NT2/D1 (cell line): ENCODE results near the gene RYK.
A peak's percentile ranks its signal among the peaks of the same experiment; 100 is the strongest.

Experiments used
- DNase-seq: peaks from one replicate; pipeline ENCODE4 v3.0.0-alpha.2; 2011; ENCODE audit warnings: low read depth, low spot score
- H3K27me3 ChIP-seq: 2 replicates; pipeline ENCODE4 v1.6.0; 2011; ENCODE audit warnings: mild to moderate bottlenecking; ENCODE audit not compliant: insufficient read length, insufficient read depth
- H3K36me3 ChIP-seq: 2 replicates; pipeline ENCODE4 v1.6.1; 2011; ENCODE audit warnings: mild to moderate bottlenecking, low read length, mixed read lengths; ENCODE audit not compliant: insufficient read depth, insufficient read length
- H3K4me1 ChIP-seq: 2 replicates; pipeline ENCODE4 v1.5.1; 2011; ENCODE audit not compliant: insufficient read depth, insufficient read length
- H3K4me3 ChIP-seq: 2 replicates; pipeline ENCODE4 v1.5.1; 2011; ENCODE audit warnings: low read depth; ENCODE audit not compliant: insufficient read length
- H3K9ac ChIP-seq: 2 replicates; pipeline ENCODE4 v1.6.0; 2011; ENCODE audit warnings: low read depth; ENCODE audit not compliant: insufficient read length
- H3K9me3 ChIP-seq: 2 replicates; pipeline ENCODE4 v1.5.1; 2011; ENCODE audit warnings: mild to moderate bottlenecking, low read length; ENCODE audit not compliant: insufficient read depth
- SUZ12 ChIP-seq: IDR thresholded peaks from 2 replicates; pipeline ENCODE4 v1.6.1; 2011; ENCODE audit not compliant: insufficient read length, insufficient read depth; ENCODE audit errors: extremely low read depth
- YY1 ChIP-seq: IDR thresholded peaks from 2 replicates; pipeline ENCODE4 v1.6.1; 2011; ENCODE audit not compliant: insufficient read length, insufficient read depth
- ZNF274 ChIP-seq: IDR thresholded peaks from 2 replicates; pipeline ENCODE4 v1.6.1; 2011; ENCODE audit warnings: mild to moderate bottlenecking, low read depth, low read length

The RYK gene

GRCh38 chr3:134250717-134251220 lies at the start of gene RYK:
RYK (minus strand) TSS chr3:134250859; CDS start chr3:134250654, 205 bp downstream.
- peaks cover 5% of the 10 kb centered on the region for H3K36me3 ChIP-seq
- peak within 1 kb of the TSS; percentile 67 for H3K4me3 ChIP-seq
- DNase-seq = peak; percentile 69
- peaks cover 8% of the 10 kb centered on the region for H3K4me1 ChIP-seq
- H3K9ac ChIP-seq = peak within 1 kb of the TSS; percentile 89
- H3K9me3 ChIP-seq = peaks cover 12% of the 10 kb centered on the region
- H3K27me3 ChIP-seq = no peaks in the 10 kb centered on the region
- TF ChIP-seq SUZ12 (no peak), ZNF274 (no peak), YY1 (no peak)

- no peaks in the 10 kb centered on the region for H3K27me3 ChIP-seq
- TF ChIP-seq YY1 (no peak), ZNF274 (no peak), SUZ12 (no peak)
These were observed 49.2 kb upstream of the RYK start for GRCh38 chr3:134299888-134300206.

GRCh38 chr3:134299185-134299887 lies 48.7 kb upstream of the RYK start:
- DNase-seq = no peak
- Histone ChIP-seq H3K4me1 (peaks cover 2% of the 10 kb centered on the region), H3K27me3 (no peaks in the 10 kb centered on the region), H3K9me3 (peaks cover 8% of the 10 kb centered on the region), H3K4me3 (no peak overlapping the region), H3K9ac (no peak overlapping the region), H3K36me3 (no peaks in the 10 kb centered on the region)
- no peak for TF ChIP-seq YY1
- TF ChIP-seq ZNF274 = no peak
- TF ChIP-seq SUZ12 = no peak

More at GRCh38 chr3:134299888-134300206, 49.2 kb upstream of the RYK start:
- peaks cover 2% of the 10 kb centered on the region for H3K4me1 ChIP-seq
- no peak overlapping the region for H3K9ac ChIP-seq
- no peak for DNase-seq
- H3K9me3 ChIP-seq = peaks cover 8% of the 10 kb centered on the region
- H3K4me3 ChIP-seq = no peak overlapping the region
- no peaks in the 10 kb centered on the region for H3K36me3 ChIP-seq

- no peaks in the 10 kb centered on the region for H3K36me3 ChIP-seq
- no peak for DNase-seq
- no peak overlapping the region for H3K9ac ChIP-seq
- H3K9me3 ChIP-seq = peaks cover 8% of the 10 kb centered on the region
- TF ChIP-seq SUZ12 (no peak), ZNF274 (no peak), YY1 (no peak)
- H3K27me3 ChIP-seq = no peaks in the 10 kb centered on the region
- H3K4me3 ChIP-seq = no peak overlapping the region
- H3K4me1 ChIP-seq = peaks cover 2% of the 10 kb centered on the region
These were observed 47.6 kb upstream of the RYK start for GRCh38 chr3:134298249-134298648.

DNA sequence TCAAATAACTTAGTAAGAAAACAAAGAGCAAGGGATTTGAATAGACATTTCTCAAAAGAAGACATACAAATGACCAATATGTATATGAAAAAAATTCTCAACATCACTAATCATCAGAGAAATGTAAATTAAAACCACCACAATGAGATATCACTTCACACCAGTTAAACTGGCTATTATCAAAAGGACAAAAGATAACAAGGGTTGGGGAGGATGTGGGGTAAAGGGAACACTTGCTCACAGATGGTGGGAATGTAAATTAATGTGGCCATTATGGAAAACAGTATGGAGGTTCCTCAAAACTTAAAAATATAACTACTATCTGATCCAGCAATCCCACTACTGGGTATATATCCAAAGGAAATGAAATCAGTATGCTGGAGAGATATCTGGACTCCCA lies 46.0 kb upstream of the RYK start:
- DNase-seq = no peak
- no peak for TF ChIP-seq YY1
- H3K9me3 ChIP-seq = peaks cover 8% of the 10 kb centered on the region
- no peak overlapping the region for H3K4me3 ChIP-seq
- peaks cover 2% of the 10 kb centered on the region for H3K4me1 ChIP-seq
- no peak overlapping the region for H3K9ac ChIP-seq
- H3K36me3 ChIP-seq = no peaks in the 10 kb centered on the region
- H3K27me3 ChIP-seq = no peaks in the 10 kb centered on the region

- Histone ChIP-seq H3K4me1 (peaks cover 2% of the 10 kb centered on the region), H3K4me3 (no peak overlapping the region), H3K9ac (no peak overlapping the region), H3K9me3 (peaks cover 8% of the 10 kb centered on the region), H3K27me3 (no peaks in the 10 kb centered on the region), H3K36me3 (no peaks in the 10 kb centered on the region)
- TF ChIP-seq ZNF274 (no peak), YY1 (no peak), SUZ12 (no peak)
- DNase-seq = no peak
These were observed 45.3 kb upstream of the RYK start for GRCh38 chr3:134295930-134296329.

DNA sequence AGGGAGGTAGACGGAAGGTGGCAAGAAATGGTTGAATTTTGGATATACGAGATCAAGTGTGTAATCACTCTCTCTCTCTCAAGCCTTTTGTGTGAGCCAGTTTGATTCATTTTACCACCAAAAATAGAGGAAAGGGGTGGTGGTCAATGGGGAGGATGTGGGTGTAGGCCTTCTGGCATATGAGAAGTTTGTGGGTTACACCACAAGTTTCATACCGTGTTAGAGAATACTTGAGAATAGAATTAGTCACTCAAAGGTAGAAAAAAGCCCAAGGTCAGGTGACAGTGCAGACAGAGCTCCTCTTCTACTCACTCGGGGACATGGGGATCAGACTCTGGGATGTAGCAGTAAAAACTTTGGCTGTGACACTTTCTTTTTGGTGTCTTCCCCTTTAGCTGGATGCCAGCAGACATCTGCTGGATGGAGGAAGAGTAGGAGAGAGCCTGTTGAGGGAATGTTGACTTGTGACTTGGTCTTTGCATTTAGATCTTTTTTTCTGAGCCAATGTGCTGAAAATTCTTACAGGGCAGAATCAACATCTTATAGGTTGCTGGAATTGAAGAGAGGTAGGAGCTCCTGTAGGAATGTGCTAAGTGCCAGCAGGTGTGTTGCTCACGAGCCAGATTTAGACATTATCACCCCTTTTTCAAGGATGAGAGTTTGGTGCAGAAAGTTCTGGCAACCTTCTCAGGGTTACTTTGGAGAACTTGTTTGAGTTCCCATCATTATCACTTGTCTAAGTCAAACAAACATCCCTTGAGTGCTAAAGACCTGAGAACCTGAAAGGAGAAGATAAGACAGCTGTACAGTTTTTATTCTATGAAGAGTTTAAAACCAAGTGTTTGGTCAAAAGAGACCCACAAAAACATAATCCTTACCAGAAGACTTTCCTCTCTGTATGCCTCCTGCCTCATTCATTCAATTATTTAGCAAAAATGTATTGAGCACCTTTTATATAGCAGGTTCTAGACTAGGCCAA lies 43.9 kb upstream of the RYK start:
- Histone ChIP-seq H3K9me3 (peaks cover 8% of the 10 kb centered on the region), H3K4me3 (no peak overlapping the region), H3K27me3 (no peaks in the 10 kb centered on the region), H3K4me1 (peaks cover 2% of the 10 kb centered on the region), H3K9ac (no peak overlapping the region), H3K36me3 (no peaks in the 10 kb centered on the region)
- no peak for TF ChIP-seq SUZ12
- TF ChIP-seq YY1 = no peak
- TF ChIP-seq ZNF274 = no peak
- DNase-seq = no peak
